T follicular helper cell (primary cell): ENCODE data around the gene MINDY4.

Experiments used
- DNase-seq: peaks from one replicate; pipeline ENCODE4 v3.0.0-alpha.2; 2020; ENCODE audit warnings: low read depth

MINDY4 gene

DNA sequence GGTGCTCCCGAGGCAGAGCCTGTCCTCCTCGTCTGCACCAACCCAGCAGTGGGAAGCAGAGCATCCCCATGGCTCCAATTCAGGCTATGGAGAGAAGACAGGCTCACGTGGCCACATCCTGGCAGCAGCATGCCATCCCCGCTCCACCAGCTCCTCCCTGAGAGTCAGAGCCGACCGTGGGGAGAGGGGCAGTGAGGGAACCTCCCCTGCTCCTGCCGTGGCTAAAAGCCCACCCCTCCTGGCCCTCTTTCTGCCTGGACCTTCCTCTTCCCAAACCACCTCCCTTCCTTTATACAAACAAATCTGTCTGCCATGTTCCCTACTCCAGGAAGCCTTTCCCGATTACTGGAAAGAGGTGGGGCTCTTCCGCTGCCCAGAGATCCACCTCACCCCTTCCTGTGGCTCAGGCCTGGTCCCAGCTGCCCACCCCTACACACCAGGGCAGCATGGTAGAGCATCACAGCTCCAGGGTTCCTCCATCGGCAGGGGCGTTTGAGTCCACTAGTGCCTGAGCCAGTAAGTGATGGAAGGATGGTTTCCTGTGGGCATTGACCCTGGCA, 129.7 kb downstream of the MINDY4 start:
- DNase-seq: no peak

DNA sequence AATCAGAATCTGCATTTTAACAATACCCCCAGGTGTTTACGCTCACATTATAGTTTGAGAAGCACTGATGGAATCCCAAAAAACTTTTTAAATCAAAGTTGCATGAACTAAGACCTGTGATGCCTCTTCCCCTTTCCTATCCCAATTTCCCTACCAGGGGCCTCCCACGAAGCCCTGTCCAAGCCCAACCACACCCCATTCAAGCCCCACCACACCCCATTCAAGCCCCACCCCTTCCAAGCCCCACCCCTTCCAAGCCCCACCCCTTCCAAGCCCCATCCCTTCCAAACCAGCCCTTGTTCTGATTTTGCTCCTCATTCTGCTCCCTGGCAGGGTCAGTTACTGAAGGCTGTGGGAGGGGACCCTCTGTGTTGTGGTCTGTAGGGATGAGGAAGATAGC, 130.6 kb downstream of the MINDY4 start:
- no peak for DNase-seq

DNA sequence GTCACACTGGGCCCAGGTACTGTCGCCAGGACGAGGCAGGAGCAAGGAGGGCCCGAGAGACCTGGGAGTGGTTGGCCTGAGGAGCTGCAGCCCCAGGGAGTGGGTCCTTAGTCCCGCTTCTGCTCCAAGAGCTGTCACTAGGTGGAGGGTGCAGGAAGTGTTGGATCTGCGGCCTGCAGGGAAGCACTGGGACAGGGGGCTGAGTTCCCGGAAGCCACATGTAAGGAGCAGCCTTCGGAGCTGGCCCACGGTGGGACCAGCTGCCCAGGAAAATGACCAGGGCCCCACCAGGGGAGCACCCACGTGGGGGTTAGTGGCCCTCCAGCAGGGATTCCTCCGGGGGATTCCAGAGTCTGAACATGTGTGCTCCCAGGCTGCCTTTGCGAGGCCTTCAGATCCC, 131.2 kb downstream of the MINDY4 start:
- DNase-seq: no peak

DNA sequence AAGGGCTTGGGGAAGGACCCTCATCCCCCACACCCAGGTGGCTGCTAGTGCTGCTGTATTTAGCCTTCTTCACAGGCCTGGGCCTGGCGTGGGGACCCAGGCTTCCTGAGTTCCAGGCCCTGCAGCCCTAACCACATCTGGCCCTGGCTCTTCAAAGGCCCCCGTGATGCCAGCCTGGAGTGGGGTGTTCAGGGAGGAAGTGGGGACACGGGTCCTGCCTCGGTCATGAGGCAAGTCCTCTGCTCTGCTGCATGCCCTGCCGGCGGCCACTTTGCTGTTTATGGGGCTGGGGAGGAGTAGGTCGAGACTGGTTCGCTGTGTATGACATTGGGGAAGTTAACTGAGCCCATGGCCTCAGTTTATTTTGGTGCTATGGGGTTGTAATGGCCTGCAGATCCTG, 131.9 kb downstream of the MINDY4 start:
- no peak for DNase-seq

DNA sequence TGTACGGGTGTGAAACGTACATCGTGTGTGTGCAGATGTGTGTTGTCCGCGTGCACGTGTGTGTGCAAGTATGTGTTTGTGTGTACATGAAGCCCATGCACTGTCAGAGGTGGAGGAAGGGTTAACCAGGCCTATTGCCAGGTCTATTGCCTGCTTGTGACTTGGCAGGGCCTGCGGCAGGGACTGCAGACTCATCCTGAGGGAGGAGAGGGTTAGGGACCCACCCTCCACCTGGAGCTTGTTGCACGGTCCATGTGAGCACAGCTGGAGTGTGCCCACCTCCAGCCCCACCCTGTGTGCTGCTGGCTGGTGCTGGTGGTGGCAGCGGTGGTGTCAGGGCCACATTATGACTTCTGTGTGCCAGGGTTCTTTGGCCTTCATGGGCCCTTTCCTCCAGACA, 133.3 kb downstream of the MINDY4 start:
- no peak for DNase-seq

DNA sequence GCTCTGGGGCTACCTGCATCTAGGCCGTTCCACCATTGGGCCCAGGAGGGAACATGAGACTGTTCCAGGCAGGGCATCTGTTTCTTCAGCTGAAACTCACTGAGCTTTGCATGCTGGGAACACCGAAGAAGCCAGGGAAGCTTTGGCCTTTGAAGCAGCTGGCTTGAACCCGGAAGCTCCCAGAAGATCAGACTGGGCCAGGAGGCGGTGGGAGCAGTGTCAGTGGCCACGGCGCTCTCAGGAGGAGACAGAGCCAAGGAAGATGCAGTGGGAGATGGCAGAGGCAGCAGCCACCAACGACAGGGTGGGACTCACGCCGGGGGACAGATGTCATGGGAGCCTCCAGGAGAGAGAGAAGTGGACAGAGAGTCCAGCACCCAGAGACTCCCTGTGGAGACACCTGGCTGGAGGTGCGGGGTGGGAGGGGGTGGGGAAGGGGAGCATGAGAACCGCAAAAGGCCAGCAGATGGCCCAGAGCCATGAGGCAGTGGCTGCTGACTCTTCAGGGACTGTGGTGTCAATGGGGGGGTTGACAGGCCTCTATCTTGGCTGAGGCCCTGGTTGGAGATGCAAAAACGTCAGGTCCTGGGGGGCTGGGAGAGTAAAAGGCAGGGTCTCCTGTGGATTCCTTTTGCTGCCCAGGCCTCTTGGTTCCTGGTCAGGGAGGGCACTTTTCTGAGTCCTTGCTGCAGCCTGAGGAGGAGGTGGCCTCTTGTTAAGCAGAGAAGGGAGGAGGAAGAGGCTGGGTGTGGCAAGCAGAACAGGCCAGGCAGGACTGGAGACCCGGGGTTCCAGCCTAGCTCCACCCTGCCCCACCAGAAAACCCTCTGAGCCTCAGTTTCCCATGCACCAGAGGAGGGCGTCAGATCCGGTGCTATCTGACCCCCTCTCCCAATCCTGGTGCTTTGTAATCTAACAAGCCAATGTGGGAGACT, 134.1 kb downstream of the MINDY4 start:
- DNase-seq: no peak

DNA sequence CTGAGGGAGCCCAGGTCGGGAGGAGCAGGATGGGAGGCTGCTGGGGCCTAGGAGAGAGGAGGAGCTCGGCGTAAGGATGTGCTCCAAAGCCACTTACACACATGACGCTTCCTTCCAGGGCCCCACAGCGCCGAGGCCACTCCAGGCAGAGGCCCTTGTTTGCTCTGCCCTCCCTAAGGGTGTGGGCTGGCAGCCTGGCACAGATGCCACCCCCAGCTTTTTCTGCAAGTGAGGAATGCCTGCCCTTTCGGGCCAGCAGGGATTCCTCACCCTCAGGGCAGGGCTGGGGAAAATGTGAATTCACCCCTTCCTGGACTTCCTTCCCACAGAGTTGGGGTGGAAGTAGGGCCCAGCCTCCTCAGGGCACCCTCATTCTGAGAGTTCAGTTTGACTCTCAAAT, 134.8 kb downstream of the MINDY4 start:
- DNase-seq: no peak

DNA sequence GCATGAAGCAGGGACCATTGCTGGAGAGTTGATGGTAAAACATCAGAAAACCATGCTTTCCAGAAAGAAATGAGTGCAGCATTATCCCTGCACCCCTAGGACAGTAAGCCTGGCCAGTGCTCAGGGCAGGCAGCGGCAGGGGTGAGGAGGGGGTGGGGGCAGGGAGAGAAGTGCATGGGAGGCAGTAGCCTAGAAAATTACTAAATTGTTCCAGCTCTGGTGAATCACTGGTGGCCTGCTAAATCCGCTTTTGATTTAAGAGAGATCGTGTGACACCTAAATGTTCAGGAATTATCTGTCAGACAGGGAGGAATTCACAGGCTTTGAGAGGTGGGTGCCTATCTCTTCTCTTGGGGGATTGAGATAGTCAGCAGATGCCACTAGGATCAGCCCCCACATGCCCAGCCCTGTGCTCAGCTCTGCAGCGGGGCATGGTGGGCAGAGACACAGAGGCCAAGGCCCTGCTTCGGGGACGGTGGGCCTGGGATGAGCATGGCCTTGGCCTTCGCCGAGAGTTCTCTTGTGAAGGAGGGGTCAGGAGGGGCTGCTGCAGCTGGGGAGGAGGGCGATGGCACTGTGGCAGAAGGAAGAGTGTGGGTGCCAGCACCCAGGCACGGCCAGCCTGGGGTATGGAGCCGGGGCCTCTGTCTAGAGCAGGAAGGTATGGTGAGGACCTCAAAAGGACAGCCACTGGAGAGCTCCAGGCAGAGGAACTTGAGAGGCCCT, 135.5 kb downstream of the MINDY4 start:
- DNase-seq: no peak

DNA sequence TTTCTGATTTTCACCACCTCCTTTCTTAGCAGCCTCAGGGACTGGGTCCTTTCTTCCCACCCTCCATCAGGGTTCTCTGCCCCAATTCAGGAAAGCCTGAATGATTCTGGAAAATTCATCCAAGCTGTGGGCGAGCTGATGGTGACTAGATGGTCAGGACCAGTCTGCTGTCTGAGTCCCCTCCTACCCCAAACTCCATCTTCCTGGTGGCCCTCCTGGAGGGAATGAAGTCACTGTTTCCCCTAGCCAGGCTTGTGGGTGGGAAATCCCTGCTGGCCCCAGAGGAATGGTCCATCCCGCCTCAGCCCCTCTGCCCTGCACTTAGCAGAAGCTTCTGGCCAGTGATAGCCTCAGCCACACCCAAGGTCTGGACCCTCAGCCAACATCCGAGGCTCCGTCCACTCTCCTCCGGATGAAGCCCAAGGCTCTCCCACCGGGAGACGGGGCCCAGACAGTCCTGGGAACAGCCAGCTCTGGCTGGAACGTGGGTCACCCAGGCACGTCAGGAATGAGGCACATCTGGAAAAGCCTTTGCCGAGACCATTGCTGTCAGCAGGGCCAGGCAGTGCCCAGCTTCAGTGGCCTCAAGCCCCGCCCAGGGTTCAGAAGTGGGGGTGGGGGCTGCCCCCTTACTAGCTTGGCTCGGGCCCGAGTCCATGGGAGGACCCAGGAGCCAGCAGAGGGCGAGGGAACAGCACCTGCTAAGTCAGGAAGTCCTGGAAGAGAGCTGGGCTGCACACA, 136.5 kb downstream of the MINDY4 start:
- DNase-seq: no peak

DNA sequence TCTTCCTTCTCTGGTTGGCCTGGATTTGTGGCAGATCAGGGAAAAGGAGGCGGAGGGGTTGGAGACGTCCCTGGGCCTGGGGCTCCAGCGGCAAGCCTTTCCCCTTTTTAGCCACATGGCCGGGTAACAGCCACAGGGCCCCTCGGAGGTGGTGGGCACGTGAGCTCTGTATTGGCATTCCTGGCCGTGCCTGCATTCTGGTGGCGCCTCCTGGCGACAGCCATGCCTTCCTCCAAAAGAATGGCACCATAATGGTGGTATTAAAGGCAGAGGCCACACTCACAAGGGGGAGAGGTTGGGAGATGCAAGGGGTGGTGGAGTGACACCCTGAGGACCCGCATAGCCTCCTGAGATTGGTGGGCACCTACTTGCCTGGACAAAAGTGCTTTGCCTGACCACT, 137.5 kb downstream of the MINDY4 start:
- DNase-seq: no peak

DNA sequence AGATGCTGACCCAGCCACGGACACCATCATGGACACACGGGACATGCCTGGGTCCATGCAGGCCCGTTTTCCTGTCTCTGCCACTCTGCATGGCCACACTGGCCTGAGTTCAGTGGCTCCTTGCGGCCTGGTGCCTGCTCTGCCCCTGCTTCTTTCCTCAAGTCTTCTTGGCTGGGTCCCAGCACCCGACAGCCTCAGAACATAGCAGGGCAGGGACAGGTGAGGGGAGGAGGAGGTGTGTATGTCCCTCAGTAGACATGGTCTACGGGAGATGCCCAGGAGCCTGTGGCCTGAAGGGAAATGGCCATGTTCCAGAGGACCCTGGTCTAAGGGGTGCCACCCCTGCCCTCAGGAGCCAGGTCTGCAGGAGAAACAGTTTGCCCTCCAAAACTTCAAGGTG, 138.2 kb downstream of the MINDY4 start:
- DNase-seq: no peak

DNA sequence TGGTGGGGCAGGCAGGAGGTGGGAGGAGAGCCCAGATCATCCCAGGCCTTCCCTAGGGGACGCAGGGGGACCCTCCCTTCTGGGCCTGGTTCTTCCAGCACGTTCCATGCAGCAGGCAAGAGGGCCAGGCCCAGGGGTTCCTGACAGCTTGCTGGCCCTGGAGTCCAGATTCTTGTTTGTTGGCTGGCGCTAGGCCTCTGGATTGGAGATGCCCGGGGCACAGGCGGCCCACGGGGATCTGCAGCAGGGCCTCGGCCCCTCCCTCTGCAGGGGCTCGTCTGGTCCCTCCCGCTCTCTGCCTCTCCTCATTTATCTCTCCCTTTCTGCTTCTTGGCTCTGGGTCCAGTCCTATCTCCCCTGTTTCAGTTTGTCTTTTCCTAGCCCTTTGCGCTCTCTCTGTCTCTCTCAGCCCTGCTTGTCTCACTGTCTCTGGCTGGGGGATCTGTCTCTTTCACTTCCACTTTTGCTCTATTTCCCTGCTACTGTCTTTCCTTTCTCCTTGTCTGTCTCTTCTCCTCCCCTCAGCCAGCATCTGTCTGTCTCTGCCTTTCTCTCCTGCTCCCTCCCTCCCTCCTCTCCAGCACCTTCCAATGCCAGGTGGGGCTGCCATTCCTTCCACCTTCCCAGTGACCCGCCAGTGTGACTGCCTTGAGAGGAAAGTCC, 139.3 kb downstream of the MINDY4 start:
- no peak for DNase-seq

DNA sequence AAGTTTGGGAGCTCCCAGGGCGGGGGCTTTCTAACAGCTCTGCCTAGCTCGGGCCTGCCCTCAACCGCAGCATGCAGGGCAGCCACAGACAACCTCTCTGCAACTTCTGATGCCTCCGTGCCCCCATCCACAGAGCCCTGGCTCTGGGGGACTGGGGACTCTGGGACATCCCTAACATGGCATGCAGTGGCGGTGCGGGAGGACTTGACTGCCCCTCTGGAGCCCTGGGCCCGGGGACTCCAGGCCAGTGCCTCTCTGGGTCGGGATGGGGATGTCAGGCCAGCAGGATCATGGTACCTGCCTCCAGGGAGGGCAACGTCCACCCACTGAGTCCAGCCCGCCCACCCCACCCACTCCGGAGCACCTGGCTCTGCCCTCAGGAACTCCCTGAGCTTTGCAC, 139.9 kb downstream of the MINDY4 start:
- no peak for DNase-seq

DNA sequence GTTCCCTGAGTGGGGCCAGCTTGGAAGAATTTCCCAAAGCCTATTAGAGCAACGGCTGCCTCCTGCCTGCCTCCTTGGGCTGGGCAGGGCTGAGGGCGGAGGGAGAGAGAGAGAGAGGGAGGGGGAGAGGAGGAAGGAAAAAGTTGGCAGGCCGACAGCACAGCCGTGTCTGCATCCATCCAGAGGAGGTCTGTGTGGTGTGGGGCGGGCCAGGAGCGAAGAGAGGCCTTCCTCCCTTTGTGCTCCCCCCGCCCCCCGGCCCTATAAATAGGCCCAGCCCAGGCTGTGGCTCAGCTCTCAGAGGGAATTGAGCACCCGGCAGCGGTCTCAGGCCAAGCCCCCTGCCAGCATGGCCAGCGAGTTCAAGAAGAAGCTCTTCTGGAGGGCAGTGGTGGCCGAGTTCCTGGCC, 140.3 kb downstream of the MINDY4 start, which contains the start of gene AQP1:
Gene AQP1 (plus strand): TSS at position 293 of the 409 bp plus-strand sequence. CDS start 57 bp downstream, at position 350.
- no peak for DNase-seq

DNA sequence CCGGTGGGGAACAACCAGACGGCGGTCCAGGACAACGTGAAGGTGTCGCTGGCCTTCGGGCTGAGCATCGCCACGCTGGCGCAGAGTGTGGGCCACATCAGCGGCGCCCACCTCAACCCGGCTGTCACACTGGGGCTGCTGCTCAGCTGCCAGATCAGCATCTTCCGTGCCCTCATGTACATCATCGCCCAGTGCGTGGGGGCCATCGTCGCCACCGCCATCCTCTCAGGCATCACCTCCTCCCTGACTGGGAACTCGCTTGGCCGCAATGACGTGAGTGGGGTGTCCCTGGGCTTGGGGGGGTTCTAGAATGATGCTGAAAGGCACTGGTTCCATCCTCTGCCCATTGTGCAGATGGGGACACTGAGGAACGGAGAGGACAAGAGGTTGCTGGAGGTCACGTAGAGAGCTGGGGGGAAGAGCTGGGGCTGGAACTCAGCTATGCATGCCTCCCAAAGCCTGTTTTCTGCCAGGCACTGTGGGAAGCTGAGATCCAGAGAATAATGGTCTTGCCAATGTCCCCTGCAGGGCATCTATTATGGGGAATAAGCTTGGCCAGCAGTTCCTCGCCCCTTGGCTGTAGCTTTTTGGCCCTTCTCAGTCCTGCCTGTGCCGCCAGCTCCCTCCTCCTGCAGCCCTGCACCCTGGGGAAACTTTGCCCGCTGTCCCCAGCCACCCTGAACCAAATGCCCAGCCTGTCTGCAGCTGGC, 141.0 kb downstream of the MINDY4 start:
- DNase-seq: no peak

DNA sequence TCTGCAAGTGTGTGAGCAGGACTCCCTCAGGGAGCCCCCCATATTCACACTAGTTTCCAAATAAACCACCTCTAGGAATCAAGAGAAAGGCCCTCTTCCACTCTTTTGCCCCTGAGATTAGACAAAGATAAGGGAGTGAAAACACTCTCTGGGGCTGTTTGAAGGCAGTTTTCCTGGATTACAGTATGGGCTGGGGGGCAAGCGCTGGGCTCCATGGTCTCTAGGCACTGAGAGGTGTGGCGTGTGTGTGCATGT, 141.4 kb downstream of the MINDY4 start:
- no peak for DNase-seq

DNA sequence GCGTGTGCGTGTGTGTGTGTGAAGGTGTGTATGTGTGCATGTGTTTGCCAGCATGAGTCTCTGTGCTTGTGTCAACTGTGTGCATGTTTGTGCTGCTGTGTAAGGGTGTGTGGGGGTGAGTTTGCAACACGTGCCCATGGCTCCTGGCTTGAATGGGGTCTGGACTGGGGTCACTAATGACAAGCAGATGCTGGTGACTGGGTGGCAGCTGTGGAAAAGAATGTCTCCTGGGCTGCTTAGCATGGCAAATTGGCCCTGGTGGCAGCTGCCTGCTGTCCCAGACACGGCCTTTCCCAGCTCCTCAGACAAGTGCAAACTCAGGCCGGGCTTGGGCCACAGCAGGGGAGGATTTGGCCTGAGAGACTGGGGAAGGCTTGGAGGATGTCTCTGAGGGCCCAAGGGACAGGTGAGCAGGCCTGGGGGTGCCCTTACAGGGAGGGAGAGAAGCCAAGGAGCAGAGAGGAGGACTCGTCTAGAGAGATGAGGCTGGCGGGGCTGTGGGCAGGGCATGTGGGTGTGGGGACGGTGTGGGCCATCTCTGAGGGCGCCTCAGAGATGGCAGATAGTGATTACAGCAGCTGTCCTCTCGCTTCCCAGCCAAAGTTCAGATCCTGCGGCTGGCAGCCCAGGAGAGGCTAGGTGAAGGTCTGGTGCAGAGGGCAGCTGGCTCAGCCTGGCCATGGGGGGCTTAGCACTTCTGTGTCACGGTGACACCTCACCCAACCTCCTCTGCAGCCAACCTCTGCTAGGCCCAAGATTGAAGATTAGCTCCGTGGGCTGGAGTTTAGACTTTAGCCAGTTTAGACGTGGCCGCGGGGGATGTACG, 142.0 kb downstream of the MINDY4 start:
- DNase-seq: no peak

DNA sequence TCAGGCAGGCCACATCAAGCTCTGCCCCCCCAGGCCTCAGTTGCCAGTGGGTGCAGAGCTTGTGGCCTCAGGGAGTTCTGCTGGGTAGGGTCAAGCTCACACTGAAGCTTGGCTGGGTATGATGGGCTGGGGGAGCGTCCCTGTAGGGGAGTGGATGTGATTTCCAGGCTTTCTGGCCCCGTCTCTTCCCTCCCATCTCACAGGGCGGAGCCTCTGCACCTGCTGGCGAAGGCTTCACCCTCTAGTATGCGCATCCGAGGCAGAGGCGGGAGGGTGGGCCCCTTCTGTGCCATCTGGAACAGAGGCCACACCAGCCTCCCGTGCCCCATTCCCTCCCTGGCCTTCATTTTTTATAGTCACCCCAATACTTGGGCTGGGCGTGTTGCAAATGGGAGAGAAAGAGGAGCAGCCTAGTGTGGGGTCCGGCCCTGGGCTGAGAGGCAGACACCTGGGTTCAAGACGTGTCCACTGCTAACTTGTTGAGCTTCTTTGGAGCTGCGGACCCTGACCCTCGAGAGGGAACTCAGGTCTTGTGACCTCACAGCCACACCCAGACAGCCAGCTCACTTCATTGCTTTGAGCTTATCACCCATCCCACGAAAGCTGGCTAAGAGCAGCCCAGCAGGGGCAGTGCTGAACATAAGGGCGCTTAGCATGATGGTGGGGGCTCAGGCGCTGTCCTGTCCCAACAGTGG, 142.8 kb downstream of the MINDY4 start:
- DNase-seq: no peak

DNA sequence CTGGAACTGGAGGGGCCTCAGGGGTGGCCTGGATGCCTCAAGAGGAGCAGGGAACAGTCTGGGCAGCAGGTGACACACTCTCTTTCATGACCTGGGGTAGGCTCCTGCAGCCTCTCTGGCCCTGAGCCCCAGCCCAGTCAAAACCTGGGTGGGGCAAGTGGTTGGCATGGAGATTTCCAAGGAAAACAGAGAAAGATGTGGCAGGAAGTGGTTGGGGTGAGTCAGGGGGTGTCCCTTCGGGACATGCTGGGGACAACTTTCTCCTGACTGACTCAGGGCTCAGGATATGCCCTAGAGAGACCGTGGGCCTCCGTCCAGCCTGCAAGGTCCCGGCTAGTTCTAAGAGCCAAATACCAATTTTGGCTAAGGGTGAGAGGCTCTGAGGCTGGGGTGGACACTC, 143.4 kb downstream of the MINDY4 start:
- no peak for DNase-seq
